Measurements from ENCODE around the gene TMEM253.
A peak's percentile ranks its signal among the peaks of the same experiment; 100 is the strongest.

TMEM253 gene

GRCh38 chr14:21090940-21091663 is 9.8 kb upstream of the TMEM253 start:
- no peak for DNase-seq

- DNase-seq, result no peak
Observed at GRCh38 chr14:21091821-21092272, 9.0 kb upstream of the TMEM253 start.

- peak; percentile 86 for DNase-seq
Observed at GRCh38 chr14:21092273-21093011, 8.4 kb upstream of the TMEM253 start.

- no peak for DNase-seq
Observed at GRCh38 chr14:21093018-21093417, 7.8 kb upstream of the TMEM253 start.

- peak; percentile 88 for DNase-seq
Observed at GRCh38 chr14:21093769-21094681, 6.8 kb upstream of the TMEM253 start.

- DNase-seq, result no peak
Observed at GRCh38 chr14:21095430-21096205, 5.2 kb upstream of the TMEM253 start.

GRCh38 chr14:21096438-21096837 is 4.4 kb upstream of the TMEM253 start:
- no peak for DNase-seq

- no peak for DNase-seq
Observed at GRCh38 chr14:21096978-21097635, 3.8 kb upstream of the TMEM253 start.

GRCh38 chr14:21097636-21098075 is 3.2 kb upstream of the TMEM253 start:
- no peak for DNase-seq

- peak; percentile 83 for DNase-seq
Observed at GRCh38 chr14:21098076-21098891, 2.6 kb upstream of the TMEM253 start, which contains the start of gene ZNF219. TSS of gene ZNF219 (minus strand) at chr14:21098655. CDS start at chr14:21093591, 5,064 bp downstream.

GRCh38 chr14:21098892-21099595 is 1.8 kb upstream of the TMEM253 start:
- no peak for DNase-seq

GRCh38 chr14:21099596-21099985 is 1.3 kb upstream of the TMEM253 start:
- DNase-seq, result no peak

GRCh38 chr14:21101802-21102413 is 1.0 kb downstream of the TMEM253 start:
- peak; percentile 76 for DNase-seq

- DNase-seq, result no peak
Observed at GRCh38 chr14:21102521-21103410, 1.9 kb downstream of the TMEM253 start.

- DNase-seq, result no peak
Observed at GRCh38 chr14:21103411-21103709, 2.5 kb downstream of the TMEM253 start.

- peak; percentile 98 for DNase-seq
Observed at GRCh38 chr14:21103710-21104447, 3.0 kb downstream of the TMEM253 start.

- peak; percentile 90 for DNase-seq
Observed at GRCh38 chr14:21104448-21105060, 3.7 kb downstream of the TMEM253 start.

GRCh38 chr14:21105095-21105494 is 4.2 kb downstream of the TMEM253 start:
- no peak for DNase-seq

Data from islet precursor cell (in vitro differentiated cells).